ENCODE data around the gene ARID3A. TPM values are rescaled to one million over a fixed set of nuclear protein-coding genes. Genes with fewer than 3 reads are reported as not detected.
"Not testable (repeated sequence)": the region's sequence is repeated elsewhere in the genome, so short reads cannot be mapped to it uniquely, and the experiment has no call there.

Gene ARID3A
- total RNA-seq, 1 experiment from 2014 or later: 11.8 TPM

DNA sequence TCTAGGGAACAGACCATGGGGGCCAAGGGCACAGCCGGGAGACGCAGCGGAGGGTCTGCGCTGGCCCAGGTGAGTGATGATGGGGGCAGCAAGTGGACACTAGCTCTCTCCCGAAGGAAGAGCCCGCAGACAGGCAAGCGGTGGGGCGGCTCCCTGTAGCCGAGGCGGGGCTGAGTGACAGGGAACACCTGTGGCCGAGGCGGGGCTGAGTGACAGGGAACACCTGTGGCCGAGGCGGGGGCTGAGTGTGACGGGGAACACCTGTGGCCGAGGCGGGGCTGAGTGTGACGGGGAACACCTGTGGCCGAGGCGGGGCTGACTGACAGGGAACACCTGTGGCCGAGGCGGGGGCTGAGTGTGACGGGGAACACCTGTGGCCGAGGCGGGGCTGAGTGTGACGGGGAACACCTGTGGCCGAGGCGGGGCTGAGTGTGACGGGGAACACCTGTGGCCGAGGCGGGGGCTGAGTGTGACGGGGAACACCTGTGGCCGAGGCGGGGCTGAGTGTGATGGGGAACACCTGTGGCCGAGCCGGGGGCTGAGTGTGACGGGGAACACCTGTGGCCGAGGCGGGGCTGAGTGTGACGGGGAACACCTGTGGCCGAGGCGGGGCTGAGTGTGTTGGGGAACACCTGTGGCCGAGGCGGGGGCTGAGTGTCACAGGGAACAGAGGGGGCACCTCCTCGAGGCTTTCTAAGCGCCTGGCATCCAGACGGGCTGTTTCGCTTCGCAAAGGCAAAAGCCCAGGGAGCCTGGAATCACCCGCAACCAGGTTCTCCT lies 34.2 kb upstream of the ARID3A start:
- DNase-seq (ENCODE audit: low spot score): not testable (repeated sequence)

DNA sequence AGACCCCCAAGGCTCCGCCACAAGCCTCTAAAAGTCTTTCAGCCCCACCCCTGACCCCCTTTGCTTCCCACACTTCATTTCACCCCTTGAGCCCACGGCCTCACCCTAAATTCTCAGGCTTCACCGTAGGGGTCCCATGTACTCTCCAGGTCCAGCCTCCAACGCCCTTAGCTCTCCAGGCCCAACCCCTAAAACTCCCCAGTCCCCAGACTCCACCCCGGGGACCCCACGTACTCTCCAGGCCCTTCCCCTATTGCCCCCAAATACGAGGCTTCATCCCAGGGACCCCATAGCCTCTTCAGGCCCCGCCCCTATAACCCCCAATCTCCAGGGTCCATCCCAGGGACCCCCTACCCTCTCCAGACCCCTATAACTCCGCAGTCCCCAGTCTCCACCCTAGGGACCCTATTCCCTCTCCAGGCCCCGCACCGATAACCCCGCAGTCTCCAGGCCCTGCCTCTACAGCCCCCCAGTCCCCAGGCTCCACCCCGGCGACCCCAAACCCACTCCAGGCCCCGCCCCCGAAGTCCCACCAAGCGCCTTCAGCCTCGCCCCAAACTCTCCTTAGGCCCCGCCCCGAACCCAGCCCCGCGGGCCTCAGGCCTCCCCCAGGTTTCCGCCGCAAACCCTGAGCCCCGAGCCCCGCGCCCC lies 33.5 kb upstream of the ARID3A start:
- no peak for DNase-seq (ENCODE audit: low spot score)

DNA sequence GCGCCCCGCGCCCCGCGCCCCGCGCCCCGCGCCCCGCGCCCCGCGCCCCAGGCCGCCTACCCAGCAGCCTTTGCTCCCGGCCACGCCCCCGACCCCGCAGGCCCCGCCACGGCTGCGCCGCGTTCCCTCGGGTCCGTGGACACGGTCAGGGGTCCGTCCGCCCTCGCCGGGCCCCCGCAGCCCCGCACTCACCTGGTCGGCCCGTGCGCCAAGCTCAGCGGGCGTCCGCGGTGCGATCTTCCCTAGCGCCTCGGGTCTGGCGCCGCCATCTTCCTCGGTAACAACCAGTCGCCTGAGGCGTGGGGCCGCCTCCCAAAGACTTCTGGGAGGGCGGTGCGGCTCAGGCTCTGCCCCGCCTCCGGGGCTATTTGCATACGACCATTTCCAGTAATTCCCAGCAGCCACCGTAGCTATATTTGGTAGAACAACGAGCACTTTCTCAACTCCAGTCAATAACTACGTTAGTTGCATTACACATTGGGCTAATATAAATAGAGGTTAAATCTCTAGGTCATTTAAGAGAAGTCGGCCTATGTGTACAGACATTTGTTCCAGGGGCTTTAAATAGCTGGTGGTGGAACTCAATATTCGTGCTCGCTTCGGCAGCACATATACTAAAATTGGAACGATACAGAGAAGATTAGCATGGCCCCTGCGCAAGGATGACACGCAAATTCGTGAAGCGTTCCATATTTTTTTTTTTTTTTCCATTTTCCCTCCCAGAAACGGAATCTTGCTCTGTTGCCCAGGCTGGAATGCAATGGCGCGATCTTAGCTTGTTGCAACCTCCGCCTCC lies 32.7 kb upstream of the ARID3A start, which contains the start of the genes MED16 and RNU6-9:
Gene MED16, minus strand, starts transcription at position 294 of the 796 bp plus-strand sequence. CDS start 2,056 bp downstream, outside the sequence.
Gene RNU6-9, plus strand, starts transcription at position 591 of the 796 bp plus-strand sequence.
- DNase-seq (ENCODE audit: low spot score): peak; percentile 90

DNA sequence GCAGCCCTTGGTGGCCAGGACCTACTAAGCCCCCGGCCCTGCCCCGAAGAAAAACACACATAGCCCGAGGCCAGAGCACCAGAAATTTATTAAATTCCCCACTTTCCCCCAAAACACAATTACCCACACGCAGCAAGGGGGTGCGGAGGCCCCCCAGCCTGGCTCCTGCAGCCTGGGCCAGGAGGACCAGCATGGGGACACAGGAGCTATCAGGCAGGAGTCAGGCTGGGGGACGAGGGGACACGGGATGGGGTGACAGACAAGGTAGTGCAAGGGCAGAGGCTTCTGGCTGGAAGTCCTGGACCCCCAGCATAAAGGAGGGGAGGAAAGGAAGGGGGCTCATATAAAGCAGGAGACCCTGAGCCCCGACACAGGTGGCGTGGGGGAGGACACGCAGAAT lies 29.4 kb upstream of the ARID3A start:
- no peak for DNase-seq (ENCODE audit: low spot score)

DNA sequence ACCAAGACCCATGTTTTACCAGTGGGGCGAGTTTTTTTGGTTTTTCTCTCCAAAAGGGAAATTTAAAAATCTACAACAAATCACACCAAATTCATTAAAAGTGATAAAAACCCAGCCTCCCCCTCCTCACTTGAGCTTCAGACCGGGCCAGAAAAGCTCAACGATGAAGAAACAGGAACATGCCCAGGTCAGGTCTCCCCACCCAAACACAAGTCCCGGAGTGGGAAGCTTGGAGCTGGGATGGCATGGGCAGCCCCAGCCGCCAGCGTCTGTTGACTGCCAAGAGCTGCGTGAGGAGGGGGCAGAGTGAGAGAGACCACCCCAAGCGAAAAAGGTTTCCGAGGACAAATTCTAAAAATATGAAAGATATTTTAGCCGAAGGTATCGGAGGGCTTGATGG lies 28.8 kb upstream of the ARID3A start:
- DNase-seq (ENCODE audit: low spot score): no peak

DNA sequence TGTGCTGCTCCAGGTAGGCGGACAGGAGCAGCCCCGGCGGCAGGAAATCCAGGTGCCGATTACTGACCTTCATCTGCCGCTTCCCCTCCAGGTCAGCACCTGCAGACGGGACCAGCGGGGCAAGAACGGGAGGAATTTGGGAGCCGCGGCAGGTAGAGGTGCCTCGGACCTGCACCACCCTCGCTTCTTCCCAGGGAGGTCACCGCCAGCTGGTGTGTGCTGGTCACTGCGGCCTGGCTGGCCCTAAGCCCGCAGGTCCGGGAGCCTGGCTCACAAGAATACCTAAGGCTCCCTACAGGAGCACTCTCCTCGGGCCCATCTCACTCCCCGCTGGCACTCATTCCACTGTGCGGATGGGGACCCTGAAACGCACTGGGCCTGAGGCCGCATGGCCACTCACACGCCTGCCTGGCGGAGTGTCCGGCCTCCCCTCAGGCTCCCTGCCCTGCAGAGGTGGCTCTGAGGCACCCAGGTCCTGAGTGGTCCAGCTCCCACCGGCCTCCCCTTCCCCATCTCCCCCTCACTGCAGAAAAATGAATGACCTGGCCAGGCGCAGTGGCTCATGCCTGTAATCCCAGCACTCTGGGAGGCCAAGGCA lies 28.3 kb upstream of the ARID3A start:
- no peak for DNase-seq (ENCODE audit: low spot score)

DNA sequence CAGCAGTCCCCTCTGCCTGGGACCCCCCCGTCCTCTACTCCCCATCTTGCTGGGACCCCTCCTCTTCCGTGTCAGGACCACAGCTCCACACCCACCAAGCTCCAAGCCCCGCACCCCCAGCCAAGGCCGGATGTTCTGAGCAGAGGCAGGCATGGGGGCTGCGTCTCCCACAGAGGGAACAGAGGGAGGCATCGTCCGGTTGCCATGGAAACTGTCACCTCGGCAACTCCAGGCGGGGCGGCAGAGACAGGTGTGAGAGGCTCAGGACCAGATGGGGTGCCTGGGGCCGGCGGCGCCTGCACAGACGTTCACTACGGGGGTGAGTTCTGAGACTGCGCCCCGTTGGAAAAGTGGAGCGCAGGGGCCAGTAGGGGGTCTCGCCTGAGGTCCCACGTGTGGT lies 27.2 kb upstream of the ARID3A start:
- DNase-seq (ENCODE audit: low spot score): no peak

DNA sequence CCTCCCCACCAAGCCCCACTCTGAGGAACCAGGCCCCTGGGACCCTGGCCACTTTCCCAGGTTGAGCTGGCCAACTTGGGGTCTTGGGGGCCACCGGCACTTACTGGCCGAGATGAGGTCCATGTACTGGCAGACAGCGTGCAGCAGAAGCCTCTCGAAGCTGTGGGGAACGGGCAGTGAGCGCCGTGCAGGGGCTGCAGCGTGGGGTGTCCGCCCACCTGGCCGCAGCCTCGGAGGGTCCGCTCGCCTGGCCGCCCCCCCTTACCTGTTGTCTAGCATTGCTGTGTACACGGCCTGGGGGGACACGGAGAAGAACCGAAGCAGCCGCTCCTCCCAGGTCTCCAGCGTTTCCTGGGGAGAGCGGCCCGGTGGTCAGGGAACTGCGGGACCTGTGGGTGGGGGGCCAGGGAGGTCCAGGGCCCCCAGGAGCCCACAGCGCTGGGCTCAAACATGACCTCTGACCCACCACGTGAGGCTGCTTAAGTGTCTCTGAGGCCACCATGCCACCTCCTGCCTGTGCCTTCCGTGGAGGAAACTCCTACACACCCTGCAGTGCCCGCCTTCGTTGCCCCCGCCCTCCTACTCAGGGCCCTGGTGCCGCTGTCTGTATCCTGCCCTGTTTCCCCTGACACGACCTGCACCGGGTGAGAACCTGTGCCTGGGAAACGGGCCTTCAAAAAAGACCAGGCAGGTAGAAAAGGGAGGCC lies 26.3 kb upstream of the ARID3A start:
- DNase-seq (ENCODE audit: low spot score): no peak

DNA sequence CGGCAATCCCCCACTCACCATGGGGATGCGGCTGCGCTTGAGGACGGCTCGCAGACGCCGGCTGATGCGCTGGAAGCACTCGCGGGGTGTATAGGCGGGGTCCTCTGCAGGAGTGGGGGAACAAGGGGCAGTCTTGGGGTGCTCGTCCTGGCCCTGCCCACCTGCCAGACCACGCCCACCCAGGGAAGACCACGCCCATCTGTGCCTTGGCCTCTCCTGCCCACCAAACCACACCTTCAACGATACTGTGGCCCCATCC lies 25.9 kb upstream of the ARID3A start:
- no peak for DNase-seq (ENCODE audit: low spot score)

DNA sequence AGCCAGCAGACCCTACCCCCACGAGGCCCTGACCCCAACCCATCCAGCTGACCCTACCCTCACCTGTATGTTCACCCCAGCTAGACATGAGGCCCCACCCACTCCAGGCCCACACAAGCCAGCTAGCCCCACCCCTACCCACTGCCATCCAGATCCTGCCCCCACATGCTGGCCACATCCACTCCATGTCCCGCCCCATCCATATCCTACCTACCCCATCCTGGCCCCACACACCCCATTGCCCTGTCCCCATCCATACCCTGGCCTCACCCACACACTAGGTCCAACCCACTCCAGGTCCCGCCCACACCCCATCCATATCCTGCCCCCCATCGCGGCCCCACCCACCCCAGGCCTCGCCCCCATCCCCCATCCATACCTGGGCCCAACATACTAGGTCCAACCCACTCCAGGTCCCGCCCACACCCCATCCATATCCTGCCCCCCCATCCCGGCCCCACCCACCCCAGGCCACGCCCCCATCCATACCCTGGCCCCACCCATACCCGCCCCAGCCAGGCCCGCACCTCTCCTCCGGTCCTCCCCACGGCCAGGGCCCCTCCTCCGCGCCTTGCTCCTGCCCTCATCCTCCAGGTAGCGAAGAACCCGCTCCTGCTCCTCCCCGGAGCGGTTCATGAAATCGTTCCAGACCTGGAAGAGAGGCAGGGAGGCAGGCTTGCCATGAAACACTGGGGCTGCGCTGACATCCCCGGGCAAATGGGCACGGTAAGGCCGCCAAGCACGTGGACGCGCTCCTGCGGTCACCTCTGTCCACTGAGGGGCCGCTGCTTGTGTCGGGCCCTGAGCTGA lies 25.3 kb upstream of the ARID3A start:
- no peak for DNase-seq (ENCODE audit: low spot score)

DNA sequence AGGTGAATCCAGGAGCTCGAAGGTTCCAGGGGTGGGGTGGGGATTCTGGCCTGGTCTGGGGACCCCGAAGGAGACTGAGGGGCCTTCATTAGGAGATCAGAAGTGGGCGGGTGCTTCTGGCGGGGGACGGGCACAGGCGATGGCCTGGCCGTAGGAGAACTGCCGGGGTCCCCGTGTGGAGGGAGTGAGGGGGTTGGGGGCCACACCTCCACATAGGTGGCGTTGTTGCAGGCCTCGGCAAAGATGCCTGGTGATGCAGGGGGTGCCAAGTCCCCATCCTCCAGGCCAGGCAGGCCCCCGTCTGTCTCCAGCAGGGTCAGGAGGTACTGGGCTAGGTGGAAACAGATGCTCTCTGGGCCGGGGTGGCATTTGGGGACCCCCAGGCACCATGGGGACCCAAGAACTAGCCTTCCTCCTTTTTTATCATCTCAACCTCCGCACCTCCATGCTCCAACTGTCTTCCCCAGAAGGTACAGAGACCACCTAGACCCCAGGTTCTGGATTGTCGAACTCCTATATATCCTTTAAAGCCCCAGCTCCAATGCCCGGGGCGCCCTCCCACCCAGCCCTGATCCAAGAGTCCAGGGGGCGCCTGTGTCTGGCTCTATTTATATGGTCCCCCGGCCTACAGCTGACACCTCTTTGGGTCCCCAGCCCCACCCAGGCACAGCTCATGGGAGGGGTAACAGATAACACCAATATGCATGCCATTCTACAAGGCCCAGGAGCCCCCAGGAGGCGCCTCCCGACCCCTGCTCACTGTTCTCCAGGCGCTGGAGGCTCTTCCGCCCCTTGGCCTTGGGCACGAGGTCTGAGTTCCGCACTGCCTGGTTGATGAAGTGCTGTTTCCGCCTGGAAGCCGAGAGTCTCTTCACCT lies 24.4 kb upstream of the ARID3A start:
- DNase-seq (ENCODE audit: low spot score): no peak

DNA sequence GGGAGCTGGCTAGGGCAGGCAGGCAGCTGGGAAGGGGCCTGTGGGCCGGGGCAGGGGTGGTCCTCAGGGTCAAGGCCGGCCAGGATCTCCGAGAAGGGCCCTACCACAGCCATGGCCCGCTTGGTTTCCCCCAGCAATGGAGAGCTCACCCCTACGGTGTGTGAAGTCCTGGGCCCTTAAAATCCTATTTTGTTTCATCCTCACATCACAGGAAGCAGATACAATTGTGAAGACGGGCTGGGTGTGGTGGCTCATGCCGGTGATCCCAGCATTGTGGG lies 23.8 kb upstream of the ARID3A start:
- no peak for DNase-seq (ENCODE audit: low spot score)

DNA sequence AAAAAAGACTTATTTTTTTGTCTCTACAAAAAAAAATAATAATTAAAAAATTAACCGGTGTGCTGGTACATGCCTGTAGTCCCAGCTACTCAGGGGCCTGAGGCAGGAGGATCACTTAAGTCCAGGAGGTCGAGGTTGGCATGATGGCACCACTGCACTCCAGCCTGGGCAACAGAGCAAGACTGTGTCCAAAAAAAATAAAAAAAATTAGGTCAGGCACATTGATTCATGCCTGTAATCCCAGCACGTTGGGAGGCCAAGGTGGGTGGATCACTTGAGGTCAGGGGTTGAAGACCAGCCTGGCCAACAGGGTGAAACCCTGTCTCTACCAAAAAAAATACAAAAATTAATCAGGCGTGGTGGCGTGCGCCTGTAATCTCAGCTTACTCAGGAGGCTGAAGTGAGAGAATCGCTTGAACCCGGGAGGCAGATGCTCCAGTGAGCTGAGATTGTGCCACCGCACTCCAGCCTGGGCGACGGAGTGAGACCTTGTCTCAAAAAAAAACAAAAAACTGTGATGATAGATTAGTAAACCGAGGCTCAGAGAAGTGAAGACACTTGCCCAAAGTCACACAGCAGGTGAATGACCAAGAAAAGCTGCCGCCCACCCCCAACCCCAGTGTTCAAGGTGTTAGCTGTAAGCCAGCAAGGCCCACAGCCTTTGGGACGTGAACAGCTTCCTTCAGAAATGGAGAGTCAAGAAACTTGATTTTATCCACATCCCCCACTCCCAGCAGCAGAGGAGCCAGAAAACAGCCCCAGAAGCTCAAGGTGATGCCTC lies 23.2 kb upstream of the ARID3A start:
- DNase-seq (ENCODE audit: low spot score): no peak

DNA sequence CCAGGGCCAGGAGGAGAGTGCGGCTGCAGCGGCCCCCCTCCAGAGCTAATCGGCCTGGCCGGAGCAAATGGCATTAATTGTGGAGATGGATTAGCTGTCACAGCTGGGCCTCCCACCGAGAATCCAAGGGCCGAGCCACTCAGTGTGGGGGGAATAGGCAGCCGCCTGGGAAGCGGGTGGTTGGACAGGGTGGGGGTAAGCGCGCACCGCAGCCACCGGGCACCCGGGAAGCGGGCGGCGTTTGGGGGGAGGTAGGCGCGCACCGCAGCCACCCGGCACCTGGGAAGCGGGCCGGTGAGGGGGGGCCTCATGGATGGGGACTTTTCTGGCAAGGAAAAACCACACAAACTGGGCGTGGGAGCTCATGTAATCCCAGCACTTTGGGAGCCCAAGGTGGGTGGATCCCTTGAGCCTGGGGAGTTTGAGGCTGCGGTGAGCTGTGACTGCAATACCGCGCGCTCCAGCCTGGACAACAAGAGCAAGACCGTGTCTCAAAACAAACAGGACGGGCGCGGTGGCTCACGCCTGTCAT lies 22.5 kb upstream of the ARID3A start:
- no peak for DNase-seq (ENCODE audit: low spot score)

DNA sequence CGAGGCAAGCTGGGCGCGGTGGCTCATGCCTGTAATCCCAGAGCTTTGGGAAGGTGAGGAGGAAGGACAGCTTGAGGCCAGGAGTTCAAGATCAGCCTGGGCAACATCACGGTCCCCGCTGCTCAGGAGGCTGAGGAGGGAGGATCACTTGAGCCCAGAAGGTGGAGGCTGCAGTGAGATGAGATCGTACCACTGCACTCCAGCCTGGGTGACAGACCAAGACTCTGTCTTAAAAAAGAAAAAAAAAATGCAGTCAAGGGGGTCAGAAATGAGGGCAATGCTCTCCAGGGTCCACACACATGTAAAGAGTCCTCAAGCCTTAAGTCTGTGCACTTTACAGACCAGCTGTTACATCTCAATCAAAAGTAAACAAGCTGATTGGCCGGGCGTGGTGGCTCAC lies 21.3 kb upstream of the ARID3A start:
- no peak for DNase-seq (ENCODE audit: low spot score)

DNA sequence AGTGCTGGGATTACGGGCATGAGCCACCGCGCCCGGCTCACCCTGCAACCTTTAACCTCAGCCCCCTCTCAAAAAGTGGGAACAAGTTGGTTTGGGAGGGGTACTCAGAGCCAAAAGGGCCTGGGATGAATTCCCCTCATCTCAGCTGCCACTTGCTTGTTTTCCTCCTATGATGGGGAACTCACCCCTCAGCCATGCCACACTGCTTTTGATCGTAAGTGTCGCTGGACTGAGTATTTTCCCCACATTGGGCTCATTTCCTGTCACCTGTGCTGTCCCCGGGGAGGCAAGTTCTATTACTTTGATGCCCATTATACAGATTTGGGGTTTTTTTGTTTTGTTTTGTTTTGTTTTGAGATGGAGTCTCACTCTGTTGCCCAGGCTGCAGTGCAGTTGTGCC lies 19.4 kb upstream of the ARID3A start:
- DNase-seq (ENCODE audit: low spot score): no peak

DNA sequence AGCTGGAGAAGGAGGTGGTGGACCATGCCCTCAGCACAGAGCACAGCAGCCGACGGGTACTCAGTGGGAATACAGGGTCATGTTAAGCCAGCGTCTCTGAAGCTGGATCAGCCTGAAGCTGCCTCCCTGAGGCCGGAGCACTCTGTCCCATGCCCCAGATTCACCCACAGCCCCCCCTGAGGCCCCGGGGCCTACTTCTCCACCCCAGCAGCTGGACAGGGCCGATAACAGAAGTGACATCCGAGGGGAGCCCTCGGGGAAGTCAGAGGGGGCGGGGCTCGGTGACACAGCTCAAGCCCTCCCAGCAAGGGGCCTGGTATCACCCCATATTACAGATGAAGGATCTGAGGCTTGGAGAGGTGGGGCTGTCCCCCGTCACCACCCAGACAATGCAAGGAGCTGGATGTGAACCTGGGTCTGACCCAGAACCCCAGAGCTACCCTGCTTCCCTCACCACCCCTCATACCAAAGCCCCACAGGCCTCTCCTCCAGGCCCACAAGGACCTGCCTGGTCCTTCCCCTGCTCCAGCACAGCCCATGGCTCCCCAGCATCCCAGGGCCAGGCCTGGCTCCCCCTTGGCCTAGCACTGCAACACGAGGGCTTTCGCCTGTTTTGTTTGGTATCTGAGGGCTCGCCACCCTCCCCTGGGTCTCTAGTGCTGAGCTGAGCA lies 18.5 kb upstream of the ARID3A start:
- no peak for DNase-seq (ENCODE audit: low spot score)
